ENCODE data around the gene IFT52.

IFT52 gene

GRCh38 chr20:43666376-43667328 lies 75.9 kb downstream of the IFT52 start, which contains the start of gene MYBL2:
Gene MYBL2 (plus strand): TSS chr20:43667114. CDS start chr20:43667284, 170 bp downstream.
- Histone ChIP-seq H3K4me3 (ENCODE audit: low read length in 2 of 2) (peak within 1 kb of the TSS in 1 of 2 donors; percentile 15), H3K27ac (ENCODE audit: low read length) (no peak within 1 kb of the TSS)

GRCh38 chr20:43667341-43668132 lies 76.8 kb downstream of the IFT52 start:
- Histone ChIP-seq H3K27ac (ENCODE audit: low read length) (no peak overlapping the region), H3K4me1 (ENCODE audit: control insufficient read depth, insufficient read depth, low read length) (peaks cover 6% of the 10 kb centered on the region), H3K9me3 (ENCODE audit: control insufficient read depth in 2 of 2, low read length in 2 of 2) (no peaks in the 10 kb centered on the region), H3K36me3 (ENCODE audit: control insufficient read depth in 2 of 2, insufficient read depth in 2 of 2, low read length in 2 of 2) (no peaks in the 10 kb centered on the region), H3K9ac (ENCODE audit: low read length in 2 of 2) (no peak overlapping the region), H3K27me3 (ENCODE audit: control insufficient read depth in 1 of 2, insufficient read depth in 2 of 2, low read length in 2 of 2) (peaks cover 28 to 40% of the 10 kb centered on the region in 2 donors), H3K4me3 (ENCODE audit: low read length in 2 of 2) (no peak overlapping the region)

More at GRCh38 chr20:43666376-43667328, 75.9 kb downstream of the IFT52 start, which contains the start of gene MYBL2:
- peaks cover 6% of the 10 kb centered on the region for H3K4me1 ChIP-seq (ENCODE audit: control insufficient read depth, insufficient read depth, low read length)
- no peaks in the 10 kb centered on the region for H3K36me3 ChIP-seq (ENCODE audit: control insufficient read depth in 2 of 2, insufficient read depth in 2 of 2, low read length in 2 of 2)
- H3K27me3 ChIP-seq (ENCODE audit: control insufficient read depth in 1 of 2, insufficient read depth in 2 of 2, low read length in 2 of 2) = peaks cover 28 to 40% of the 10 kb centered on the region in 2 donors
- no peaks in the 10 kb centered on the region for H3K9me3 ChIP-seq (ENCODE audit: control insufficient read depth in 2 of 2, low read length in 2 of 2)
- H3K9ac ChIP-seq (ENCODE audit: low read length in 2 of 2) = no peak within 1 kb of the TSS

- no peaks in the 10 kb centered on the region for H3K36me3 ChIP-seq (ENCODE audit: control insufficient read depth in 2 of 2, insufficient read depth in 2 of 2, low read length in 2 of 2)
- no peak overlapping the region for H3K4me3 ChIP-seq (ENCODE audit: low read length in 2 of 2)
- peaks cover 28 to 37% of the 10 kb centered on the region in 2 donors for H3K27me3 ChIP-seq (ENCODE audit: control insufficient read depth in 1 of 2, insufficient read depth in 2 of 2, low read length in 2 of 2)
- H3K9me3 ChIP-seq (ENCODE audit: control insufficient read depth in 2 of 2, low read length in 2 of 2) = no peaks in the 10 kb centered on the region
- no peak overlapping the region for H3K27ac ChIP-seq (ENCODE audit: low read length)
- H3K9ac ChIP-seq (ENCODE audit: low read length in 2 of 2) = no peak overlapping the region
- peaks cover 6% of the 10 kb centered on the region for H3K4me1 ChIP-seq (ENCODE audit: control insufficient read depth, insufficient read depth, low read length)
Observed at GRCh38 chr20:43669332-43669731, 78.6 kb downstream of the IFT52 start.

GRCh38 chr20:43670423-43670822 lies 79.7 kb downstream of the IFT52 start:
- Histone ChIP-seq H3K4me3 (ENCODE audit: low read length in 2 of 2) (no peak overlapping the region), H3K27me3 (ENCODE audit: control insufficient read depth in 1 of 2, insufficient read depth in 2 of 2, low read length in 2 of 2) (peaks cover 28 to 37% of the 10 kb centered on the region in 2 donors), H3K27ac (ENCODE audit: low read length) (no peak overlapping the region), H3K4me1 (ENCODE audit: control insufficient read depth, insufficient read depth, low read length) (peaks cover 6% of the 10 kb centered on the region), H3K36me3 (ENCODE audit: control insufficient read depth in 2 of 2, insufficient read depth in 2 of 2, low read length in 2 of 2) (no peaks in the 10 kb centered on the region), H3K9ac (ENCODE audit: low read length in 2 of 2) (no peak overlapping the region), H3K9me3 (ENCODE audit: control insufficient read depth in 2 of 2, low read length in 2 of 2) (no peaks in the 10 kb centered on the region)

- H3K27ac ChIP-seq (ENCODE audit: low read length) = no peak overlapping the region
- no peak overlapping the region for H3K4me3 ChIP-seq (ENCODE audit: low read length in 2 of 2)
- H3K4me1 ChIP-seq (ENCODE audit: control insufficient read depth, insufficient read depth, low read length) = no peaks in the 10 kb centered on the region
- no peaks in the 10 kb centered on the region for H3K9me3 ChIP-seq (ENCODE audit: control insufficient read depth in 2 of 2, low read length in 2 of 2)
- H3K36me3 ChIP-seq (ENCODE audit: control insufficient read depth in 2 of 2, insufficient read depth in 2 of 2, low read length in 2 of 2) = no peaks in the 10 kb centered on the region
- no peaks in the 10 kb centered on the region for H3K27me3 ChIP-seq (ENCODE audit: control insufficient read depth in 1 of 2, insufficient read depth in 2 of 2, low read length in 2 of 2)
- no peak overlapping the region for H3K9ac ChIP-seq (ENCODE audit: low read length in 2 of 2)
Observed at GRCh38 chr20:43676368-43676767, 85.6 kb downstream of the IFT52 start.

GRCh38 chr20:43680981-43681380 lies 90.2 kb downstream of the IFT52 start:
- Histone ChIP-seq H3K4me3 (ENCODE audit: low read length in 2 of 2) (no peak overlapping the region), H3K27ac (ENCODE audit: low read length) (no peak overlapping the region), H3K9ac (ENCODE audit: low read length in 2 of 2) (no peak overlapping the region)

GRCh38 chr20:43681468-43681942 lies 90.8 kb downstream of the IFT52 start:
- Histone ChIP-seq H3K9ac (ENCODE audit: low read length in 2 of 2) (no peak overlapping the region), H3K27me3 (ENCODE audit: control insufficient read depth in 1 of 2, insufficient read depth in 2 of 2, low read length in 2 of 2) (no peaks in the 10 kb centered on the region), H3K4me3 (ENCODE audit: low read length in 2 of 2) (no peak overlapping the region), H3K27ac (ENCODE audit: low read length) (no peak overlapping the region), H3K4me1 (ENCODE audit: control insufficient read depth, insufficient read depth, low read length) (no peaks in the 10 kb centered on the region), H3K36me3 (ENCODE audit: control insufficient read depth in 2 of 2, insufficient read depth in 2 of 2, low read length in 2 of 2) (no peaks in the 10 kb centered on the region), H3K9me3 (ENCODE audit: control insufficient read depth in 2 of 2, low read length in 2 of 2) (no peaks in the 10 kb centered on the region)

More at GRCh38 chr20:43680981-43681380, 90.2 kb downstream of the IFT52 start:
- Histone ChIP-seq H3K36me3 (ENCODE audit: control insufficient read depth in 2 of 2, insufficient read depth in 2 of 2, low read length in 2 of 2) (no peaks in the 10 kb centered on the region), H3K27me3 (ENCODE audit: control insufficient read depth in 1 of 2, insufficient read depth in 2 of 2, low read length in 2 of 2) (no peaks in the 10 kb centered on the region), H3K4me1 (ENCODE audit: control insufficient read depth, insufficient read depth, low read length) (no peaks in the 10 kb centered on the region), H3K9me3 (ENCODE audit: control insufficient read depth in 2 of 2, low read length in 2 of 2) (no peaks in the 10 kb centered on the region)

- H3K36me3 ChIP-seq (ENCODE audit: control insufficient read depth in 2 of 2, insufficient read depth in 2 of 2, low read length in 2 of 2) = no peaks in the 10 kb centered on the region
- H3K27ac ChIP-seq (ENCODE audit: low read length) = no peak overlapping the region
- no peaks in the 10 kb centered on the region for H3K9me3 ChIP-seq (ENCODE audit: control insufficient read depth in 2 of 2, low read length in 2 of 2)
- no peak overlapping the region for H3K9ac ChIP-seq (ENCODE audit: low read length in 2 of 2)
- H3K4me1 ChIP-seq (ENCODE audit: control insufficient read depth, insufficient read depth, low read length) = no peaks in the 10 kb centered on the region
- H3K27me3 ChIP-seq (ENCODE audit: control insufficient read depth in 1 of 2, insufficient read depth in 2 of 2, low read length in 2 of 2) = no peaks in the 10 kb centered on the region
- H3K4me3 ChIP-seq (ENCODE audit: low read length in 2 of 2) = no peak overlapping the region
Observed at GRCh38 chr20:43681991-43682410, 91.3 kb downstream of the IFT52 start.

GRCh38 chr20:43682446-43682845 lies 91.7 kb downstream of the IFT52 start:
- H3K27ac ChIP-seq (ENCODE audit: low read length) = no peak overlapping the region
- no peaks in the 10 kb centered on the region for H3K27me3 ChIP-seq (ENCODE audit: control insufficient read depth in 1 of 2, insufficient read depth in 2 of 2, low read length in 2 of 2)
- no peak overlapping the region for H3K9ac ChIP-seq (ENCODE audit: low read length in 2 of 2)
- no peaks in the 10 kb centered on the region for H3K4me1 ChIP-seq (ENCODE audit: control insufficient read depth, insufficient read depth, low read length)
- no peak overlapping the region for H3K4me3 ChIP-seq (ENCODE audit: low read length in 2 of 2)
- H3K36me3 ChIP-seq (ENCODE audit: control insufficient read depth in 2 of 2, insufficient read depth in 2 of 2, low read length in 2 of 2) = no peaks in the 10 kb centered on the region
- H3K9me3 ChIP-seq (ENCODE audit: control insufficient read depth in 2 of 2, low read length in 2 of 2) = no peaks in the 10 kb centered on the region

GRCh38 chr20:43686820-43687219 lies 96.1 kb downstream of the IFT52 start:
- Histone ChIP-seq H3K4me3 (ENCODE audit: low read length in 2 of 2) (no peak overlapping the region), H3K27me3 (ENCODE audit: control insufficient read depth in 1 of 2, insufficient read depth in 2 of 2, low read length in 2 of 2) (no peaks in the 10 kb centered on the region), H3K36me3 (ENCODE audit: control insufficient read depth in 2 of 2, insufficient read depth in 2 of 2, low read length in 2 of 2) (no peaks in the 10 kb centered on the region), H3K27ac (ENCODE audit: low read length) (no peak overlapping the region), H3K9ac (ENCODE audit: low read length in 2 of 2) (no peak overlapping the region), H3K9me3 (ENCODE audit: control insufficient read depth in 2 of 2, low read length in 2 of 2) (no peaks in the 10 kb centered on the region), H3K4me1 (ENCODE audit: control insufficient read depth, insufficient read depth, low read length) (no peaks in the 10 kb centered on the region)
